ENCODE data around the gene SGIP1.

DNA sequence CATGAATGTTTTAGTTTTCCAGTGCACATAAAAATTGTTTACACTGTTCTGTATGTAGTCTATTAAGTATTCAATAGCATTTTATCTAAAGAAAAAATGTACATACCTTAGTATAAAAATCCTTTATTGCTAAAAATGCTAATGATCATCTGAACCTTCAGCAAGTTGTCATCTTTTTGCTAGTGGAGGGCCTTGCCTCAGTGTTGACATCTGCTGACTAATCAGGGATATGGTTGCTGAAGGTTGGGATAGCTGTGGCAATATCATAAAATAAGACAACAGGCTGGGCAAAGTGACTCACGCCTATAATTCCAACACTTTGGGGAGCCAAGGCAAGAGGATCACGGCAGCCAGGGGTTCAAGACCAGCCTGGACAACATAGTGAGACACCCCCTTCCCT is 227.3 kb downstream of the SGIP1 start:
- TF ChIP-seq, protein P1, sequence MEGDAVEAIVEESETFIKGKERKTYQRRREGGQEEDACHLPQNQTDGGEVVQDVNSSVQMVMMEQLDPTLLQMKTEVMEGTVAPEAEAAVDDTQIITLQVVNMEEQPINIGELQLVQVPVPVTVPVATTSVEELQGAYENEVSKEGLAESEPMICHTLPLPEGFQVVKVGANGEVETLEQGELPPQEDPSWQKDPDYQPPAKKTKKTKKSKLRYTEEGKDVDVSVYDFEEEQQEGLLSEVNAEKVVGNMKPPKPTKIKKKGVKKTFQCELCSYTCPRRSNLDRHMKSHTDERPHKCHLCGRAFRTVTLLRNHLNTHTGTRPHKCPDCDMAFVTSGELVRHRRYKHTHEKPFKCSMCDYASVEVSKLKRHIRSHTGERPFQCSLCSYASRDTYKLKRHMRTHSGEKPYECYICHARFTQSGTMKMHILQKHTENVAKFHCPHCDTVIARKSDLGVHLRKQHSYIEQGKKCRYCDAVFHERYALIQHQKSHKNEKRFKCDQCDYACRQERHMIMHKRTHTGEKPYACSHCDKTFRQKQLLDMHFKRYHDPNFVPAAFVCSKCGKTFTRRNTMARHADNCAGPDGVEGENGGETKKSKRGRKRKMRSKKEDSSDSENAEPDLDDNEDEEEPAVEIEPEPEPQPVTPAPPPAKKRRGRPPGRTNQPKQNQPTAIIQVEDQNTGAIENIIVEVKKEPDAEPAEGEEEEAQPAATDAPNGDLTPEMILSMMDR (IDR thresholded peaks at IDR 0.05): no peak
- TF ChIP-seq ZFX (IDR thresholded peaks at IDR 0.05; ENCODE audit: borderline replicate concordance): no peak

Measured in 22Rv1 (cell line).